GM12872 (cell line): ENCODE measurements around the gene IMMP2L.

ENCODE experiments used
- TF ChIP-seq, protein P1 (sequence below): IDR thresholded peaks from 3 replicates; pipeline ENCODE4 v1.5.1; 2011; ENCODE audit warnings: low read depth, mild to moderate bottlenecking, low read length, moderate library complexity; ENCODE audit not compliant: insufficient read depth

Gene IMMP2L

GRCh38 chr7:110861163-110861562 lies 701.1 kb downstream of the IMMP2L start:
- TF ChIP-seq, protein P1, sequence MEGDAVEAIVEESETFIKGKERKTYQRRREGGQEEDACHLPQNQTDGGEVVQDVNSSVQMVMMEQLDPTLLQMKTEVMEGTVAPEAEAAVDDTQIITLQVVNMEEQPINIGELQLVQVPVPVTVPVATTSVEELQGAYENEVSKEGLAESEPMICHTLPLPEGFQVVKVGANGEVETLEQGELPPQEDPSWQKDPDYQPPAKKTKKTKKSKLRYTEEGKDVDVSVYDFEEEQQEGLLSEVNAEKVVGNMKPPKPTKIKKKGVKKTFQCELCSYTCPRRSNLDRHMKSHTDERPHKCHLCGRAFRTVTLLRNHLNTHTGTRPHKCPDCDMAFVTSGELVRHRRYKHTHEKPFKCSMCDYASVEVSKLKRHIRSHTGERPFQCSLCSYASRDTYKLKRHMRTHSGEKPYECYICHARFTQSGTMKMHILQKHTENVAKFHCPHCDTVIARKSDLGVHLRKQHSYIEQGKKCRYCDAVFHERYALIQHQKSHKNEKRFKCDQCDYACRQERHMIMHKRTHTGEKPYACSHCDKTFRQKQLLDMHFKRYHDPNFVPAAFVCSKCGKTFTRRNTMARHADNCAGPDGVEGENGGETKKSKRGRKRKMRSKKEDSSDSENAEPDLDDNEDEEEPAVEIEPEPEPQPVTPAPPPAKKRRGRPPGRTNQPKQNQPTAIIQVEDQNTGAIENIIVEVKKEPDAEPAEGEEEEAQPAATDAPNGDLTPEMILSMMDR = no peak

DNA sequence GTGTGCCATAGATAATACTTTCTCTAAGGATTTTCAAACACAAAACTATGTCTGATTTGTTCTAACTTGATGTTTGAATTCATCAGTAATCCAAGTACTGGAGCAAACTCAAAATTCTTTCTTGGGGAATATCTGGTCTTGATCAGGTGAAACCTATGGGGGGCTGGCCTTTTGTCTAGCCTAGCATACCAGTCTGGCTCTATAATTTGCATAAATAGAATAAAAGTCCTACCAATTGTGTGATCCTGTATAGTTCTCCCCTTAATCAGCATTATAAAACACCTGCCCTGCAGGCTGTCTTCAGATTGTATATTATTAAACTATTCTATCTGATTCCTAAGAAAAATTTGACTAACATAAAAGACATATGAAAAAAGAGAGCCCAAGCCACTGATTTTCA lies 705.2 kb downstream of the IMMP2L start:
- TF ChIP-seq, protein P1 = no peak

DNA sequence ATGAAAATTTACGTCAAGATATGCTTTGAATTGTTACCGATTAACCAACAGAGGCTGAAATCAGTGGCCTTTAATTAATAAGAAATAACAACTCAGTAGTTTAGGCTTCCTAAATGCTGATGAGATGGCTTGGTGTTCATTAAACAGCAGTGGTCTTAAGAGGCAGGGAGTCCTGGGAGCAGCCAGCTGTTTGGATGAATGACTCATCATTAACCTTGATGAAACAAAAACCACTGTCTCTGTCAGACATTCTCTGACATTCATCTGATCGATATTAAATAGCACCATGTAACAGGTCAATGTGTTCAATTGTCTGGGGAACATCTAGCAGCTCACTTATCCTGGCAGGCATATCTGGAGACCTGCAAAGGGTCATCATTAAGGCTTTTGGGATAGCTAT lies 705.6 kb downstream of the IMMP2L start:
- TF ChIP-seq, protein P1 = no peak

GRCh38 chr7:110854651-110855050 lies 707.6 kb downstream of the IMMP2L start:
- TF ChIP-seq, protein P1 = no peak

DNA sequence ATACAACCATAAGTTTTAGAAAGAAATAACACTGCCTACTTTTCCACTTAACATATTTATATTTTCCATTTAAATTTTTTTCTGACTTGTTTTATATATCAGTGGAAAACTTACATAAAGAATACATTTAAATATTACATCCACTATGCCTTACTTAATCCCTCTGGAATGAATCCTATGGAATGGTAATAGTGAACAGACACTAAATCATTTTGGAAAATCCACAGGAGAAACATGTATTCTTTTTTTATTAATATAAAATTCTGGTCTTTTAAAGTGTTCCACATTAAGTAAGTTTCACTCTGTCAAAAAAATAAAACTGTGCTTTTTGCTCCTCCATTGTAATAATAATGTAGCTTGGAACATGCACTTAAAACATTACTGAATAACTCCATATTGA lies 708.1 kb downstream of the IMMP2L start:
- TF ChIP-seq, protein P1 = no peak

GRCh38 chr7:110853263-110853662 lies 709.0 kb downstream of the IMMP2L start:
- TF ChIP-seq, protein P1 = no peak

GRCh38 chr7:110852156-110852940 lies 709.9 kb downstream of the IMMP2L start:
- TF ChIP-seq, protein P1 = no peak
